ENCODE results near the gene ATF1. TPM values are rescaled to one million over a fixed set of nuclear protein-coding genes. Genes with fewer than 3 reads are reported as not detected.

ATF1 gene
- total RNA-seq, 4 donors from 2014 or later: 16.6 to 29.1 (median 21.1) TPM

- H3K36me3 ChIP-seq: peaks cover 18 to 53% (median 32%) of the 10 kb centered on the region in 4 donors
- DNase-seq (ENCODE audit: extremely low spot score): no peak
- TF ChIP-seq POLR2AphosphoS5 (IDR thresholded peaks at IDR 0.05) (no peak), EP300 (IDR thresholded peaks at IDR 0.05) (no peak)
- TF ChIP-seq, protein P1, sequence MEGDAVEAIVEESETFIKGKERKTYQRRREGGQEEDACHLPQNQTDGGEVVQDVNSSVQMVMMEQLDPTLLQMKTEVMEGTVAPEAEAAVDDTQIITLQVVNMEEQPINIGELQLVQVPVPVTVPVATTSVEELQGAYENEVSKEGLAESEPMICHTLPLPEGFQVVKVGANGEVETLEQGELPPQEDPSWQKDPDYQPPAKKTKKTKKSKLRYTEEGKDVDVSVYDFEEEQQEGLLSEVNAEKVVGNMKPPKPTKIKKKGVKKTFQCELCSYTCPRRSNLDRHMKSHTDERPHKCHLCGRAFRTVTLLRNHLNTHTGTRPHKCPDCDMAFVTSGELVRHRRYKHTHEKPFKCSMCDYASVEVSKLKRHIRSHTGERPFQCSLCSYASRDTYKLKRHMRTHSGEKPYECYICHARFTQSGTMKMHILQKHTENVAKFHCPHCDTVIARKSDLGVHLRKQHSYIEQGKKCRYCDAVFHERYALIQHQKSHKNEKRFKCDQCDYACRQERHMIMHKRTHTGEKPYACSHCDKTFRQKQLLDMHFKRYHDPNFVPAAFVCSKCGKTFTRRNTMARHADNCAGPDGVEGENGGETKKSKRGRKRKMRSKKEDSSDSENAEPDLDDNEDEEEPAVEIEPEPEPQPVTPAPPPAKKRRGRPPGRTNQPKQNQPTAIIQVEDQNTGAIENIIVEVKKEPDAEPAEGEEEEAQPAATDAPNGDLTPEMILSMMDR (IDR thresholded peaks at IDR 0.05): no peak
- WGBS: 93% methylated on average over 2 of the region's 2 CpGs
- no peaks in the 10 kb centered on the region for H3K9me3 ChIP-seq
- H3K4me3 ChIP-seq: no peak overlapping the region
- intact Hi-C loops (cut with DNase I): no loop called here
- no peak overlapping the region for H3K27ac ChIP-seq (replicated peaks in 1 of 4)
- no peaks in the 10 kb centered on the region for H3K27me3 ChIP-seq
- peaks cover 0 to 4% (median 0%) of the 10 kb centered on the region in 4 donors for H3K4me1 ChIP-seq
Observed at GRCh38 chr12:50749459-50749882, 14.4 kb upstream of the ATF1 start.

DNA sequence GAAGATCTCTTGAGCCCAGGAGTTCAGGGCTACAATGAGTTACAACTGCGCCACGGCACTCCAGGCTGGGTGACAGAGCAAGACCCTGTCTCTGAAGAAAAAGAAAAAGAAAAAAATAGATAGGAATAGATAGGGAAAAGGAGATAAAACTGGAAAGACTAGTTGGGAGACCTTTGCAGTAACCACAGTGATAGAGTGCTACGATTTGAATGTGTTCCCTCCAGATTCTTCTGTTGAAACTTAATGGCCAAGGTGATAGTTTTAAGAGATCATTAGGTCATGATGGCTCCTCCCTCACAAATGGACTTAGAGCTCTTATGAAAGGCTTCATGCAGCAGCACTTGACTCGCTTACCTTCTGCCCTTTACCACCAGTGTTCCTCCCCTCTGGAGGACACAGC, 13.5 kb upstream of the ATF1 start:
- no peak for TF ChIP-seq POLR2A (IDR thresholded peaks at IDR 0.05; ENCODE audit: low read depth)
- TF ChIP-seq POLR2AphosphoS5 (IDR thresholded peaks at IDR 0.05): no peak
- TF ChIP-seq EP300 (IDR thresholded peaks at IDR 0.05): no peak
- TF ChIP-seq, protein P1 (IDR thresholded peaks at IDR 0.05): no peak
- Histone ChIP-seq H3K4me3 (no peak overlapping the region), H3K27me3 (no peaks in the 10 kb centered on the region), H3K36me3 (peaks cover 16 to 44% (median 23%) of the 10 kb centered on the region in 4 donors), H3K9me3 (no peaks in the 10 kb centered on the region), H3K27ac (replicated peaks in 1 of 4) (no peak overlapping the region), H3K4me1 (peaks cover 0 to 4% (median 0%) of the 10 kb centered on the region in 4 donors)
- WGBS: 94% methylated on average over 4 of the region's 4 CpGs
- intact Hi-C loops (cut with DNase I): no loop called here
- DNase-seq (ENCODE audit: extremely low spot score): no peak

DNA sequence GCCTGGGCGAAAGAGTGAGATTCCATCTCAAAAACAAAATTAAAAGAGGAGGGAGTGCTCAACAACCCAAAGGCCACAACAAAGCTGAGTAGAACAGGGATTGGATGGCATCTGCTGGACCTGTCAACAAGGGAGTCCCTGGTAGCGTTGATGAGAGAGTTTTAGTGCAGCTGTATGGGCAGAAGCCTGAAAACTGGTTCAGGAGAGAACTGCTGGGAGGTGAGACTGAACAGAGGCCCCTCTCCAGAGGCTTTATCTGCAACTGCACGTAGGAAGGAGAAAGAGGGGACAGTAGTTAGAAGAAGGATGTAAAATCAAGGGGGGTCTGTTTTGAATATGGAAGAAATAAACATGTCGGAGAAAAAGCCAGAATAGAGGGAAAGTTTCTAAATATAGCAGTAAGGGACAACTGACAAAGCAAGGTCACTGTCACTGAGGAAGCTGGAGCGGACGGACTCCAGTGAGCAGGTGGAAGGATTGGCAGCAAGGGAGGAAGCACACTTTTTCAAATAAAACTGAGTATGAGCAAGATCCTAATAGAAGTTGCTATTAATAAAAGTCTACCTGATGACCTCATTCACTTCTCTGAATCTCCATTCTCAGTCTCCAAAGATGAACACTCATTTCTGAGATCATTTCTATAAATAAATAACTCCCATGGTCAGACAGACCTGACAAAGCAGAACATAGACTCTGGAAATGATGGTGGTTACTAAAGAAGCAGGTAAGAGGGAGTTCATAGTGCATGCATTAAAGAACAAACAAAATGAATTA, 11.8 kb upstream of the ATF1 start:
- intact Hi-C loops (cut with DNase I): no loop called here
- H3K36me3 ChIP-seq: peaks cover 7 to 28% (median 12%) of the 10 kb centered on the region in 4 donors
- WGBS: 74% methylated on average over 6 of the region's 6 CpGs
- TF ChIP-seq EP300 (IDR thresholded peaks at IDR 0.05): no peak
- TF ChIP-seq, protein P1 (IDR thresholded peaks at IDR 0.05): no peak
- no peak for TF ChIP-seq POLR2A (IDR thresholded peaks at IDR 0.05; ENCODE audit: low read depth)
- no peak for TF ChIP-seq POLR2AphosphoS5 (IDR thresholded peaks at IDR 0.05)
- no peak overlapping the region for H3K4me3 ChIP-seq
- H3K9me3 ChIP-seq: no peaks in the 10 kb centered on the region
- peaks cover 0 to 4% (median 0%) of the 10 kb centered on the region in 4 donors for H3K4me1 ChIP-seq
- H3K27ac ChIP-seq (replicated peaks in 1 of 4): no peak overlapping the region
- no peak for DNase-seq (ENCODE audit: extremely low spot score)
- H3K27me3 ChIP-seq: no peaks in the 10 kb centered on the region

GRCh38 chr12:50753232-50753769, 10.6 kb upstream of the ATF1 start:
- DNase-seq (ENCODE audit: extremely low spot score): no peak
- WGBS: 88% methylated on average over 5 of the region's 5 CpGs
- intact Hi-C loops (cut with DNase I): no loop called here
- Histone ChIP-seq H3K4me1 (peaks cover 0 to 4% (median 0%) of the 10 kb centered on the region in 4 donors), H3K27ac (replicated peaks in 1 of 4) (no peak overlapping the region), H3K4me3 (no peak overlapping the region), H3K9me3 (no peaks in the 10 kb centered on the region), H3K27me3 (no peaks in the 10 kb centered on the region), H3K36me3 (peaks cover 0 to 17% (median 3%) of the 10 kb centered on the region in 4 donors)
- no peak for TF ChIP-seq EP300 (IDR thresholded peaks at IDR 0.05)
- TF ChIP-seq POLR2A (IDR thresholded peaks at IDR 0.05; ENCODE audit: low read depth): no peak
- TF ChIP-seq POLR2AphosphoS5 (IDR thresholded peaks at IDR 0.05): no peak
- TF ChIP-seq, protein P1 (IDR thresholded peaks at IDR 0.05): no peak
